Thyroid gland (tissue), 4 donors: Measurements from ENCODE around the gene OR2AG2. TPM values are rescaled to one million over a fixed set of nuclear protein-coding genes. Genes with fewer than 3 reads are reported as not detected.

Experiments used
- DNase-seq, 2 donors: peaks; one replicate each; pipeline ENCODE4 v3.0.0-alpha.2; 2019
- H3K27ac ChIP-seq, 3 donors: fragments of 200-600 bp; sonication (generic); 1 replicate in 2 of 3; 2 replicates in 1 of 3; pipeline ENCODE4 v1.5.1; 2016 to 2019; ENCODE audit warnings: mild to moderate bottlenecking in 1 of 3, moderate library complexity in 1 of 3
- H3K27me3 ChIP-seq: fragments of 200-600 bp; sonication (generic); one replicate; pipeline ENCODE4 v1.5.1; 2019
- H3K36me3 ChIP-seq, 2 donors: fragments of 200-600 bp; sonication (generic); one replicate each; pipeline ENCODE4 v1.5.1; 2016 to 2019
- H3K4me1 ChIP-seq, 2 donors: fragments of 200-600 bp; sonication (generic); one replicate each; pipeline ENCODE4 v1.5.1; 2017 to 2019
- H3K4me3 ChIP-seq, 3 donors: fragments of 200-600 bp; sonication (generic); replicated peaks in 1 of 3; 1 replicate in 2 of 3; 2 replicates in 1 of 3; pipeline ENCODE4 v1.5.1; 2016; ENCODE audit warnings: mild to moderate bottlenecking in 1 of 3
- H3K9me3 ChIP-seq: fragments of 200-600 bp; sonication (generic); one replicate; pipeline ENCODE4 v1.5.1; 2017
- POLR2A ChIP-seq, 2 donors: fragments of 450-650 bp; IDR thresholded peaks; one replicate each; pipeline ENCODE4 v1.6.1; 2017; ENCODE audit warnings: antibody characterized with exemption in 2 of 2, mild to moderate bottlenecking in 2 of 2, moderate library complexity in 1 of 2
- WGBS, 2 donors: methylation state at CpG; one replicate each; pipeline ENCODE4 v1.1.5; 2017; 5-methylcytosine and 5-hydroxymethylcytosine counted together
- intact Hi-C: fragments of 100-400 bp; cut with DNase I; formaldehyde crosslinking; loops from one replicate; pipeline ENCODE4 v1.15.1; 2023
- total RNA-seq, 4 donors: library from RNA; depleted of rRNA; stranded (reverse); fragments of >200 nt; gene quantifications; one replicate each; pipeline ENCODE4 v1.2.3, GENCODE V29; 2016
- TF ChIP-seq, protein P1 (sequence below), 6 experiments: fragments of 200-600 bp in 3 of 6; fragments of 450-650 bp in 3 of 6; sonication (generic) in 3 of 6; IDR thresholded peaks; one replicate each; pipeline ENCODE4 v1.5.1; 2016 to 2019; ENCODE audit warnings: antibody characterized with exemption in 6 of 6, mild to moderate bottlenecking in 2 of 6, inconsistent platforms in 1 of 6, moderate library complexity in 1 of 6

OR2AG2 gene
- total RNA-seq, 4 donors from 2014 or later: 0.11 to 0.92 (median 0.34) TPM

DNA sequence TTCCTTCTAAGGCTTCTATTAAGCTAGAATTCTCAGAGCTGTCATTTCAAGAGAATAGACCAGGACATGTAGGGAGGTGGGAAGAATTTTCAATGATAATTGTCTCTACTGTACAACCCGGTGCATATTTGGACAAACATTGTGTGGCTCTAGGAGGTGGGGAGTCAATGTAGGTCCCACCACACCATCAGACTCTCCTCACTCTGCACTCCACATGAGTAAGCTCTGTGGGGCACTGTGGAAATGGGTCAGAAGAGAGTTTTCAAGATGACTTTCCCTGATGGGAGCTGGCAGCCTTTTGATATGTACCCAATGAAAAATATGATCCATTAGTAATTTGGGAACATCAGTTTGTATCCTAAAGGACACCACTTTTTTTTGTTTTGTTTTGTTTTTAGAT is 33.2 kb downstream of the OR2AG2 start:
- WGBS, 2 donors: 88 to 97% methylated on average over 1 of the region's 1 CpG
- Histone ChIP-seq H3K27me3 (no peaks in the 10 kb centered on the region), H3K27ac (no peak overlapping the region), H3K4me3 (no peak overlapping the region), H3K9me3 (no peaks in the 10 kb centered on the region), H3K36me3 (no peaks in the 10 kb centered on the region), H3K4me1 (peaks cover 0 to 3% of the 10 kb centered on the region in 2 donors)
- TF ChIP-seq, protein P1, sequence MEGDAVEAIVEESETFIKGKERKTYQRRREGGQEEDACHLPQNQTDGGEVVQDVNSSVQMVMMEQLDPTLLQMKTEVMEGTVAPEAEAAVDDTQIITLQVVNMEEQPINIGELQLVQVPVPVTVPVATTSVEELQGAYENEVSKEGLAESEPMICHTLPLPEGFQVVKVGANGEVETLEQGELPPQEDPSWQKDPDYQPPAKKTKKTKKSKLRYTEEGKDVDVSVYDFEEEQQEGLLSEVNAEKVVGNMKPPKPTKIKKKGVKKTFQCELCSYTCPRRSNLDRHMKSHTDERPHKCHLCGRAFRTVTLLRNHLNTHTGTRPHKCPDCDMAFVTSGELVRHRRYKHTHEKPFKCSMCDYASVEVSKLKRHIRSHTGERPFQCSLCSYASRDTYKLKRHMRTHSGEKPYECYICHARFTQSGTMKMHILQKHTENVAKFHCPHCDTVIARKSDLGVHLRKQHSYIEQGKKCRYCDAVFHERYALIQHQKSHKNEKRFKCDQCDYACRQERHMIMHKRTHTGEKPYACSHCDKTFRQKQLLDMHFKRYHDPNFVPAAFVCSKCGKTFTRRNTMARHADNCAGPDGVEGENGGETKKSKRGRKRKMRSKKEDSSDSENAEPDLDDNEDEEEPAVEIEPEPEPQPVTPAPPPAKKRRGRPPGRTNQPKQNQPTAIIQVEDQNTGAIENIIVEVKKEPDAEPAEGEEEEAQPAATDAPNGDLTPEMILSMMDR (IDR thresholded peaks at IDR 0.05): no peak
- TF ChIP-seq POLR2A (IDR thresholded peaks at IDR 0.05): no peak
- no peak for DNase-seq
- intact Hi-C loops: no loop called here

DNA sequence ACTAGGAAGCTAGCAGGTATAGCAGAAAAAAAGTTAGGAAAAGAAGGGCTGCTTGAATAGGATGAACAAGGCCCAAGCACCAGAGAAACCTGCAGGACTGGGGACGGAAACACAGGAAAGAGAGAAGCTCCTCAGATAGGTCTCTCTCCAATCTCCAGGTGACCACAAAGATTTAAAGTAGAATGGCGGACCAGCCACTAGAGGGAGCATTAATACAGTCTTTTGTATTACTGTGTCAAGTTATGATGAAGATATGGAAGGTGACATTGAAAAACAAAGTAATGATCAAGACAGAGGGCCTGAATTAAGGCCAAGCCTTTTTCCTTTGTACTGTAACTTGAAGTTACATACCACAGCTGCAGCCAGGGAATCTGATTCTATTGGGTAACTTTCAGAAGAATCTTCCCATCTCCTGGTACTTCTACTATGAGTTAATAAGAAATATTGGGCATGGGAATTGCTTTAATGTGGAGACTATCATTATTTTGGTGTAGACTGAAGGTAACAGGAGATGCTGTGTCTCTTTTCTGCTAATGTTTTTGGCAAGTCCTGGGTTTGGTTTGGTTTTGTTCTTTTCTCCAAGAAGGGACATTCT is 33.8 kb downstream of the OR2AG2 start:
- no peaks in the 10 kb centered on the region for H3K9me3 ChIP-seq
- no peak overlapping the region for H3K27ac ChIP-seq
- WGBS, 2 donors: 20 to 32% methylated on average over 2 of the region's 2 CpGs
- no peaks in the 10 kb centered on the region for H3K27me3 ChIP-seq
- H3K36me3 ChIP-seq: no peaks in the 10 kb centered on the region
- peak; percentile 14 to 42 for DNase-seq
- no peak overlapping the region for H3K4me3 ChIP-seq
- TF ChIP-seq, protein P1 (IDR thresholded peaks at IDR 0.05): peak; percentile 26 to 65 (median 60)
- no peak for TF ChIP-seq POLR2A (IDR thresholded peaks at IDR 0.05)
- intact Hi-C loops: no loop called here
- H3K4me1 ChIP-seq: peaks cover 0 to 3% of the 10 kb centered on the region in 2 donors

DNA sequence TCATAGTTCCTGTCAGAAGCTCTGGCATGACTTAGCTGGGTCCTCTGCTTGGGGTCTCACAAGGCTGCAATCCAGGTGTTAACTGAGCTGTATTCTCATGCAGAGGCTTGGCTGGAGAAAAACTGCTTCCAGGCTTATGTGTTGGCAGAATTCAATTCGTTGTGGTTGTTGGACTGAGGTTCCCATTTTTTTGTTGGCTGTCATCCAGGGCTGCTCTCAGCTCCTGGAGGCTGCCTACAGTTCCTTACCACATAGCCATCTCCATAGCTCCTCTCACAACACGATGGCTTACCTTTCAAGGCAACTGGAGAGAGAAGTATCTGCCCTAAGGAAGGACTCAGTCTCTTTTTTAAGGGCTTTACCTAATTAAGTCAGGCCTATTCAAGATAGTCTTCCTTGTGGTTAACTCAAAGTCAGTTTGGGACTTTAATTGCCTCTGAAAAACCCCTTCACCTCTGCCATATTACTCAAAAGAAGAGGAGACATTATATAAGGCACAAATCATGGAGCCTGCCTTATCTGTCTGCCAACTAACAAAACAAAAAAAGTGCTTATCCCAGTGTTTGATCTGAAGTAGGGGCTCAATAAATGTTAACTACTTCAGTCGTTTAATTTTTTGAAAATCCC is 35.2 kb downstream of the OR2AG2 start:
- H3K4me1 ChIP-seq: peaks cover 0 to 3% of the 10 kb centered on the region in 2 donors
- H3K9me3 ChIP-seq: no peaks in the 10 kb centered on the region
- H3K36me3 ChIP-seq: no peaks in the 10 kb centered on the region
- TF ChIP-seq, protein P1 (IDR thresholded peaks at IDR 0.05): no peak
- TF ChIP-seq POLR2A (IDR thresholded peaks at IDR 0.05): no peak
- WGBS, 2 donors: 62 to 65% methylated on average over 3 of the region's 3 CpGs
- no peak overlapping the region for H3K27ac ChIP-seq
- no peak overlapping the region for H3K4me3 ChIP-seq
- H3K27me3 ChIP-seq: no peaks in the 10 kb centered on the region
- no peak for DNase-seq
- intact Hi-C loops: no loop called here

DNA sequence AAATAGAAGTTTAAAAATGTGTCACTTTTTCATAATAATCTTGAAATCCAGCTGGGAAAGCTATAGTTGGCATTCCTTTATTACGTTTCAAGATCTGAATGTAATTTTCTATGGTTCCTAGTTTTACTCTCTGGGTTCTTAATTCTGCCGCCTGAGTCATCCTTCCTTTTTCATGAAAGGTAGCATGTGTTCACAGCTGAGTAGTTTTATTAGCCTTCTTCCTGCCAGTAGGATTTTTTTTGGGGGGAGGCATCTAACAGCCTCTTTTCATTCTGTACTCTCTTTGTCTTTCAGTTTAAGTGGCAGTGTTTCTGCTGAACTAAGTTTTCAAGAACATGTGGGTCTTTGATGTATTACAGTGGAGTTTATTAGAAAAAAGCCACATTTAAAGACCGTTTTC is 36.5 kb downstream of the OR2AG2 start:
- no peak for TF ChIP-seq POLR2A (IDR thresholded peaks at IDR 0.05)
- TF ChIP-seq, protein P1 (IDR thresholded peaks at IDR 0.05): no peak

GRCh38 chr11:6734616-6735015 is 37.2 kb downstream of the OR2AG2 start:
- no peak for TF ChIP-seq POLR2A (IDR thresholded peaks at IDR 0.05)
- TF ChIP-seq, protein P1 (IDR thresholded peaks at IDR 0.05): no peak
- H3K4me1 ChIP-seq: peaks cover 0 to 3% of the 10 kb centered on the region in 2 donors
- no peak overlapping the region for H3K4me3 ChIP-seq
- DNase-seq: no peak
- H3K27me3 ChIP-seq: no peaks in the 10 kb centered on the region
- no peaks in the 10 kb centered on the region for H3K36me3 ChIP-seq
- H3K9me3 ChIP-seq: no peaks in the 10 kb centered on the region
- 89 to 94% methylated on average over 3 of the region's 3 CpGs for WGBS, 2 donors
- intact Hi-C loops: no loop called here
- H3K27ac ChIP-seq: no peak overlapping the region

More for the DNA sequence above, 36.5 kb downstream of the OR2AG2 start:
- no peak overlapping the region for H3K4me3 ChIP-seq
- H3K4me1 ChIP-seq: peaks cover 0 to 3% of the 10 kb centered on the region in 2 donors
- DNase-seq: no peak
- intact Hi-C loops: no loop called here
- H3K27ac ChIP-seq: no peak overlapping the region
- 32 to 45% methylated on average over 3 of the region's 3 CpGs for WGBS, 2 donors
- H3K36me3 ChIP-seq: no peaks in the 10 kb centered on the region
- no peaks in the 10 kb centered on the region for H3K27me3 ChIP-seq
- H3K9me3 ChIP-seq: no peaks in the 10 kb centered on the region
